Activated CD8-positive, alpha-beta memory T cell treated with anti-CD3 and anti-CD28 coated beads for 4 hours (primary cell): ENCODE data around the gene RRM1.

Experiments
- DNase-seq, 2 donors: peaks; one replicate each; pipeline ENCODE4 v3.0.0-alpha.2; 2020; ENCODE audit warnings: low read depth in 2 of 2

Gene RRM1

DNA sequence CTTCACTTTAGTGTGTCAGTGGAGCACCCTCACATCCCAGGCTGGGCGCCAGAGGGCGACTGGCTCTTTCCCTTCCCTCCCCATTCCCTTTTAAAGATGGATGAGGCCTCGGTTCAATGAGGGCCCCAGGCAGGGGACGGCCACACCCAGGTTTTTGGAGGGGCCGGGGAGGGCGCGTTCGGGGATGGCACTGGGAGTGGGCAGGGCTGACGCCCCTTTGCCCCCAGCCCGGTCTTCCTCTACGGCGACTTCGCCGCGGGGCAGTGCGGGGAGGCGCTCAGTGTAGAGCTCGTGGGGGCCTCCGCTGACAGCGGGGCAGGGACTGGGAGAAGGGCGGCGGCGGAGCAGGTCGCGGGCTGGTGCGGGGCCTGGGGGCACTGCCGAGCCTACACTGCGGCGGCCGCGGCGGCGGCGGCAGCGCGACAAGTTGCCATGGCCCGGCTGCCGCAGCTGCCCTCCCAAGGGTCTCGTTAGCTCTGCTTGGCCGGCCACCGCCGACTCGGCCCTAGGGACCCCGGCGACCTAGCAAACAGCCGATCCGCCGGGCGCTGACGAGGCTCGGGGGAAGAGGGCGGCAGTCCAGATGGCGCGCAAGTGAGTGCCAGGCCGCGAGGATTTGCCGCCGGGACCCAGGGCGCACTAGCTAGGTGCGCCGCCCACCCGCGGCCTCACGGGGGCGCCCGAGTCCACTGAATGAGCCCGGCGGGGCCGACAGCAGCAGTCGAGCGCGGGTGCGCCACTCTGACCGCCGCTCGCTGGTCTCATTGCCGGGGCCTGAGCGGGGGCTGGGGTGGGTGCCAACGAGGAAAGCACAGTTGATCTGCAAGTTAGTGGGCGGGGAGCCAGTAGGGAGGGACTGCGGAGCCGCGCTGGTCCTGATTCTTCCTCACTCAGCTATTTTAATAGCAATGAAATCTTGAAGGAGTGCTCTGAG, 92.7 kb downstream of the RRM1 start:
- DNase-seq, result peak; percentile 49 to 61
